HCT116 (cell line): ENCODE measurements around the gene ERVFRD-1. TPM values are rescaled to one million over a fixed set of nuclear protein-coding genes. Genes with fewer than 3 reads are reported as not detected.

Experiments used
- ATAC-seq: fragments of 200-7000 bp; cut with Tn5 transposase; 2 replicates; pipeline ENCODE4 v1.9.1; 2020; ENCODE audit warnings: mild to moderate bottlenecking, moderate library complexity
- BruUV-seq: library from RNA; stranded (reverse); fragments of 400-500 nt; replicated peaks from 2 replicates; lab custom pipeline; 2021; lab: Mats Ljungman, UMichigan
- CTCF ChIA-PET: fragments of 300-600 bp; sonication (Branson Sonifier 250); formaldehyde crosslinking; loops from one replicate; lab custom pipeline; 2021; ENCODE audit warnings: antibody characterized with exemption; lab: Charles Lee
- POLR2A ChIA-PET: fragments of 300-600, 350-600 bp; sonication (Branson Sonifier 250); formaldehyde crosslinking; loops from one replicate; lab custom pipeline; 2021; ENCODE audit warnings: antibody characterized with exemption; lab: Charles Lee
- RAD21 ChIA-PET, 2 experiments: fragments of 300-600 bp; sonication (Branson Sonifier 250); formaldehyde crosslinking; loops; one replicate each; lab custom pipeline; 2023; ENCODE audit warnings: low total read pairs in 2 of 2; ENCODE audit not compliant: uncharacterized antibody in 2 of 2, unreplicated experiment in 2 of 2, low non-redundant PET in 1 of 2; lab: Charles Lee
- DNase-seq: peaks from one replicate; pipeline ENCODE4 v3.0.0-alpha.2; 2010; ENCODE audit warnings: low read depth, low spot score
- H2AFZ ChIP-seq: fragments of 200-600 bp; shearing (Covaris generic), sonication (generic); 2 replicates; pipeline ENCODE4 v1.6.1; 2017; ENCODE audit warnings: low read depth, mixed run types, mixed read lengths, antibody characterized with exemption, low read length; ENCODE audit not compliant: poor library complexity, severe bottlenecking
- H3K27ac ChIP-seq: 2 replicates; pipeline ENCODE4 v1.5.1; 2012; ENCODE audit warnings: low read depth, low read length
- H3K27me3 ChIP-seq: fragments of 200-600 bp; sonication (generic); 2 replicates; pipeline ENCODE4 v1.6.1; 2016; ENCODE audit warnings: mixed run types, low read length, mixed read lengths; ENCODE audit not compliant: insufficient read depth
- H3K36me3 ChIP-seq, 2 experiments: fragments of 200-500 bp in 1 of 2; fragments of 200-600 bp in 1 of 2; sonication (Bioruptor generic) in 1 of 2; sonication (generic) in 1 of 2; 2 replicates each; pipeline versions ENCODE4 v1.5.1 to v1.6.1; 2014 to 2016; ENCODE audit warnings: low read length in 2 of 2, inconsistent platforms in 1 of 2, mixed read lengths in 1 of 2, mixed run types in 1 of 2; ENCODE audit not compliant: insufficient read depth in 2 of 2, control insufficient read depth in 1 of 2
- H3K4me1 ChIP-seq, 2 experiments: fragments of 200-600 bp in 1 of 2; sonication (generic) in 1 of 2; 2 replicates each; pipeline versions ENCODE4 v1.5.1 to v1.6.1; 2012 to 2017; ENCODE audit warnings: low read length in 2 of 2, inconsistent platforms in 1 of 2, mild to moderate bottlenecking in 1 of 2, mixed read lengths in 1 of 2, mixed run types in 1 of 2, moderate library complexity in 1 of 2; ENCODE audit not compliant: insufficient read depth in 2 of 2, control insufficient read depth in 1 of 2
- H3K4me2 ChIP-seq: fragments of 200-600 bp; sonication (generic); 2 replicates; pipeline ENCODE4 v1.6.1; 2017; ENCODE audit warnings: mixed run types, low read length, mixed read lengths
- H3K4me3 ChIP-seq, 2 experiments: fragments of 200-600 bp in 1 of 2; sonication (generic) in 1 of 2; replicated peaks in 1 of 2; 2 replicates each; pipeline ENCODE4 v1.5.1; 2011 to 2016; ENCODE audit warnings: low read length in 2 of 2, control low read depth in 1 of 2, low read depth in 1 of 2, mild to moderate bottlenecking in 1 of 2, mixed read lengths in 1 of 2, mixed run types in 1 of 2
- H3K79me2 ChIP-seq: fragments of 200-600 bp; sonication (generic); 2 replicates; pipeline ENCODE4 v1.6.1; 2017; ENCODE audit warnings: mild to moderate bottlenecking, mixed run types, low read length, moderate library complexity, mixed read lengths; ENCODE audit not compliant: insufficient read depth
- H3K9ac ChIP-seq: fragments of 200-600 bp; sonication (generic); 2 replicates; pipeline ENCODE4 v1.6.1; 2016; ENCODE audit warnings: low read length, mixed read lengths
- H3K9me2 ChIP-seq: fragments of 200-600 bp; sonication (generic), shearing (Covaris generic); 2 replicates; pipeline ENCODE4 v1.6.1; 2017; ENCODE audit warnings: mixed run types, mild to moderate bottlenecking, moderate library complexity; ENCODE audit not compliant: insufficient read depth
- H3K9me3 ChIP-seq, 2 experiments: fragments of 200-500 bp in 1 of 2; fragments of 200-600 bp in 1 of 2; sonication (Bioruptor generic) in 1 of 2; sonication (generic) in 1 of 2; 2 replicates each; pipeline ENCODE4 v1.6.1; 2014 to 2017; ENCODE audit warnings: low read length in 2 of 2, mixed read lengths in 2 of 2, inconsistent platforms in 1 of 2, low read depth in 1 of 2, mild to moderate bottlenecking in 1 of 2, mixed run types in 1 of 2, moderate library complexity in 1 of 2; ENCODE audit not compliant: control insufficient read depth in 1 of 2, insufficient read depth in 1 of 2
- H4K20me1 ChIP-seq: fragments of 200-600 bp; sonication (generic), shearing (Covaris generic); 2 replicates; pipeline ENCODE4 v1.6.1; 2017; ENCODE audit warnings: mixed run types, mild to moderate bottlenecking, moderate library complexity; ENCODE audit not compliant: insufficient read depth
- CBX3 ChIP-seq: IDR thresholded peaks from 2 replicates; pipeline ENCODE4 v1.6.1; 2012; ENCODE audit warnings: low read depth
- CEBPB ChIP-seq: IDR thresholded peaks from 2 replicates; pipeline ENCODE4 v1.6.1; 2012; ENCODE audit warnings: low read depth
- ELF1 ChIP-seq: IDR thresholded peaks from 2 replicates; pipeline ENCODE4 v1.6.1; 2012; ENCODE audit warnings: low read depth, borderline replicate concordance
- EZH2 ChIP-seq: fragments of 200-600 bp; sonication (generic); IDR thresholded peaks from 2 replicates; pipeline ENCODE4 v1.6.1; 2017; ENCODE audit warnings: antibody characterized with exemption, mixed run types
- EZH2phosphoT487 ChIP-seq: fragments of 200-600 bp; IDR thresholded peaks from 2 replicates; pipeline ENCODE4 v1.6.1; 2018; ENCODE audit warnings: antibody characterized with exemption, borderline replicate concordance
- POLR2A ChIP-seq: IDR thresholded peaks from 2 replicates; pipeline ENCODE4 v1.7.0; 2011; ENCODE audit warnings: borderline replicate concordance; ENCODE audit not compliant: insufficient read depth, insufficient read length; ENCODE audit errors: extremely low read depth
- POLR2AphosphoS5 ChIP-seq: IDR thresholded peaks from 2 replicates; pipeline ENCODE4 v1.6.1; 2011; ENCODE audit warnings: mild to moderate bottlenecking, low read depth, low read length, moderate library complexity
- RAD21 ChIP-seq: IDR thresholded peaks from 2 replicates; pipeline ENCODE4 v1.6.1; 2012; ENCODE audit warnings: low read depth, mild to moderate bottlenecking
- SIN3A ChIP-seq: IDR thresholded peaks from 2 replicates; pipeline ENCODE4 v1.6.1; 2012; ENCODE audit warnings: low read depth
- SRF ChIP-seq: IDR thresholded peaks from 2 replicates; pipeline ENCODE4 v1.6.1; 2012; ENCODE audit warnings: low read depth
- ZFX ChIP-seq: fragments of 450-650 bp; IDR thresholded peaks from 2 replicates; pipeline ENCODE4 v1.6.1; 2017
- ZNF274 ChIP-seq: fragments of 200-500 bp; sonication (Bioruptor generic); IDR thresholded peaks from 2 replicates; pipeline ENCODE4 v1.6.1; 2014; ENCODE audit warnings: mild to moderate bottlenecking, low read depth, low read length, inconsistent platforms
- intact Hi-C: fragments of 100-400 bp; cut with micrococcal nuclease; formaldehyde crosslinking; loops from 2 replicates; pipeline ENCODE4 v1.10.0; 2022
- total RNA-seq: library from RNA; stranded (reverse); gene quantifications from one replicate; pipeline ENCODE4 v1.2.1, GENCODE V29; 2021; ENCODE audit not compliant: unreplicated experiment
- TF ChIP-seq, protein P1 (sequence below): IDR thresholded peaks from 2 replicates; pipeline ENCODE4 v1.6.1; 2012; ENCODE audit warnings: low read depth
- TF ChIP-seq, protein P2 (sequence below): IDR thresholded peaks from 2 replicates; pipeline ENCODE4 v1.6.1; 2012
- TF ChIP-seq, protein P3 (sequence below): IDR thresholded peaks from 2 replicates; pipeline ENCODE4 v1.6.1; 2011; ENCODE audit warnings: mild to moderate bottlenecking, low read length, moderate library complexity; ENCODE audit not compliant: insufficient replicate concordance; ENCODE audit errors: extremely low read depth

The ERVFRD-1 gene
- total RNA-seq, 1 experiment from 2014 or later: not detected

GRCh38 chr6:11160199-11160598, 48.7 kb upstream of the ERVFRD-1 start:
- no peak overlapping the region for H3K27ac ChIP-seq
- CTCF ChIA-PET: no interaction called here
- intact Hi-C loops: no loop called here
- no peaks in the 10 kb centered on the region for H3K79me2 ChIP-seq
- H3K9ac ChIP-seq: no peak overlapping the region
- H3K4me1 ChIP-seq: no peaks in the 10 kb centered on the region
- H3K9me3 ChIP-seq: no peaks in the 10 kb centered on the region
- H3K4me2 ChIP-seq: no peak overlapping the region
- TF ChIP-seq POLR2A (no peak), ZNF274 (no peak), EZH2 (no peak), CBX3 (no peak), SIN3A (no peak)
- TF ChIP-seq, protein P1, sequence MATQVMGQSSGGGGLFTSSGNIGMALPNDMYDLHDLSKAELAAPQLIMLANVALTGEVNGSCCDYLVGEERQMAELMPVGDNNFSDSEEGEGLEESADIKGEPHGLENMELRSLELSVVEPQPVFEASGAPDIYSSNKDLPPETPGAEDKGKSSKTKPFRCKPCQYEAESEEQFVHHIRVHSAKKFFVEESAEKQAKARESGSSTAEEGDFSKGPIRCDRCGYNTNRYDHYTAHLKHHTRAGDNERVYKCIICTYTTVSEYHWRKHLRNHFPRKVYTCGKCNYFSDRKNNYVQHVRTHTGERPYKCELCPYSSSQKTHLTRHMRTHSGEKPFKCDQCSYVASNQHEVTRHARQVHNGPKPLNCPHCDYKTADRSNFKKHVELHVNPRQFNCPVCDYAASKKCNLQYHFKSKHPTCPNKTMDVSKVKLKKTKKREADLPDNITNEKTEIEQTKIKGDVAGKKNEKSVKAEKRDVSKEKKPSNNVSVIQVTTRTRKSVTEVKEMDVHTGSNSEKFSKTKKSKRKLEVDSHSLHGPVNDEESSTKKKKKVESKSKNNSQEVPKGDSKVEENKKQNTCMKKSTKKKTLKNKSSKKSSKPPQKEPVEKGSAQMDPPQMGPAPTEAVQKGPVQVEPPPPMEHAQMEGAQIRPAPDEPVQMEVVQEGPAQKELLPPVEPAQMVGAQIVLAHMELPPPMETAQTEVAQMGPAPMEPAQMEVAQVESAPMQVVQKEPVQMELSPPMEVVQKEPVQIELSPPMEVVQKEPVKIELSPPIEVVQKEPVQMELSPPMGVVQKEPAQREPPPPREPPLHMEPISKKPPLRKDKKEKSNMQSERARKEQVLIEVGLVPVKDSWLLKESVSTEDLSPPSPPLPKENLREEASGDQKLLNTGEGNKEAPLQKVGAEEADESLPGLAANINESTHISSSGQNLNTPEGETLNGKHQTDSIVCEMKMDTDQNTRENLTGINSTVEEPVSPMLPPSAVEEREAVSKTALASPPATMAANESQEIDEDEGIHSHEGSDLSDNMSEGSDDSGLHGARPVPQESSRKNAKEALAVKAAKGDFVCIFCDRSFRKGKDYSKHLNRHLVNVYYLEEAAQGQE: no peak
- TF ChIP-seq, protein P2, sequence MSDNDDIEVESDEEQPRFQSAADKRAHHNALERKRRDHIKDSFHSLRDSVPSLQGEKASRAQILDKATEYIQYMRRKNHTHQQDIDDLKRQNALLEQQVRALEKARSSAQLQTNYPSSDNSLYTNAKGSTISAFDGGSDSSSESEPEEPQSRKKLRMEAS: no peak
- no peak for DNase-seq
- H3K4me3 ChIP-seq: no peak overlapping the region
- ATAC-seq: no peak
- BruUV-seq: no TSS peak
- H3K36me3 ChIP-seq: no peaks in the 10 kb centered on the region
- H3K9me2 ChIP-seq: no peaks in the 10 kb centered on the region
- H4K20me1 ChIP-seq: no peaks in the 10 kb centered on the region
- no peak overlapping the region for H2AFZ ChIP-seq
- POLR2A ChIA-PET: no interaction called here
- RAD21 ChIA-PET: no interaction called here
- no peaks in the 10 kb centered on the region for H3K27me3 ChIP-seq

DNA sequence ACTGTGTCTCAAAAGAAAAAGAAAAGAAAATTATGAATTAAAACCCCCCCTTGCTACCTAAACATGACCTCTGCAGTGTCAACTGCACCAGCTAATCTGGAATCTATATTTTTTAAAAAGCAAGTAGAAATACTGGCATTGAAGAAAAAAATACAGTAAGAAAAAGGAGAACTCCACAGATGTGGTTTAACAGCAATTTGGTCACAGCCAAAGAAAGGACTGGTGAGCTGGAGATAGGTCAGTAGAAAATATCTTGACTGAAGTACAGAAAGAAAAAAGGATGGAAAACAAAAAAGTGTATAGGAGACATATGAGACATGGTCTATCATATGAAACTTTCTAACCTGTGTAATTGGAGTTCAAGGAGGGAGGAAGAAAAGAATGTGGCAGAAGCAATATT, 44.1 kb upstream of the ERVFRD-1 start:
- DNase-seq (no peak), ATAC-seq (no peak)
- Histone ChIP-seq H3K9me2 (no peaks in the 10 kb centered on the region), H3K4me2 (no peak overlapping the region), H3K4me1 (no peaks in the 10 kb centered on the region), H4K20me1 (no peaks in the 10 kb centered on the region), H3K79me2 (no peaks in the 10 kb centered on the region), H3K9ac (no peak overlapping the region), H3K27ac (no peak overlapping the region), H2AFZ (no peak overlapping the region), H3K9me3 (no peaks in the 10 kb centered on the region), H3K27me3 (no peaks in the 10 kb centered on the region), H3K36me3 (no peaks in the 10 kb centered on the region), H3K4me3 (no peak overlapping the region)
- no TSS peak for BruUV-seq
- ChIA-PET POLR2A (no interaction called here), CTCF (no interaction called here), RAD21 (no interaction called here)
- intact Hi-C loops: no loop called here
- TF ChIP-seq SRF: no peak
- no peak for TF ChIP-seq POLR2AphosphoS5
- no peak for TF ChIP-seq ELF1
- no peak for TF ChIP-seq CEBPB
- TF ChIP-seq, protein P2: no peak
- no peak for TF ChIP-seq RAD21
- no peak for TF ChIP-seq ZNF274
- TF ChIP-seq, protein P3, sequence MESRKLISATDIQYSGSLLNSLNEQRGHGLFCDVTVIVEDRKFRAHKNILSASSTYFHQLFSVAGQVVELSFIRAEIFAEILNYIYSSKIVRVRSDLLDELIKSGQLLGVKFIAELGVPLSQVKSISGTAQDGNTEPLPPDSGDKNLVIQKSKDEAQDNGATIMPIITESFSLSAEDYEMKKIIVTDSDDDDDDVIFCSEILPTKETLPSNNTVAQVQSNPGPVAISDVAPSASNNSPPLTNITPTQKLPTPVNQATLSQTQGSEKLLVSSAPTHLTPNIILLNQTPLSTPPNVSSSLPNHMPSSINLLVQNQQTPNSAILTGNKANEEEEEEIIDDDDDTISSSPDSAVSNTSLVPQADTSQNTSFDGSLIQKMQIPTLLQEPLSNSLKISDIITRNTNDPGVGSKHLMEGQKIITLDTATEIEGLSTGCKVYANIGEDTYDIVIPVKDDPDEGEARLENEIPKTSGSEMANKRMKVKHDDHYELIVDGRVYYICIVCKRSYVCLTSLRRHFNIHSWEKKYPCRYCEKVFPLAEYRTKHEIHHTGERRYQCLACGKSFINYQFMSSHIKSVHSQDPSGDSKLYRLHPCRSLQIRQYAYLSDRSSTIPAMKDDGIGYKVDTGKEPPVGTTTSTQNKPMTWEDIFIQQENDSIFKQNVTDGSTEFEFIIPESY: no peak
- TF ChIP-seq EZH2phosphoT487: no peak
- TF ChIP-seq ZFX: no peak
